D721Med (cell line): Measurements from ENCODE around the gene RPL35.

ENCODE experiments used
- DNase-seq: peaks from one replicate; pipeline ENCODE4 v3.0.0; 2011; ENCODE audit warnings: low spot score; ENCODE audit not compliant: insufficient read length
- FAIRE-seq: peaks from 2 replicates; lab custom pipeline; 2011; peaks lifted over from hg19 to GRCh38; lab: Jason Lieb, UNC
- CTCF ChIP-seq: IDR thresholded peaks from 2 replicates; pipeline ENCODE4 v1.5.1; 2012; ENCODE audit warnings: mild to moderate bottlenecking, control low read depth; ENCODE audit not compliant: insufficient read depth; ENCODE audit errors: missing control alignments

RPL35 gene

GRCh38 chr9:124894035-124894740, 32.4 kb upstream of the RPL35 start:
- no peak for DNase-seq
- no peak for FAIRE-seq
- TF ChIP-seq CTCF: no peak

- DNase-seq: no peak
- no peak for FAIRE-seq
- TF ChIP-seq CTCF: no peak
These were observed 28.4 kb upstream of the RPL35 start for GRCh38 chr9:124890179-124890578.

GRCh38 chr9:124889006-124889405, 27.2 kb upstream of the RPL35 start:
- no peak for DNase-seq
- TF ChIP-seq CTCF: no peak
- no peak for FAIRE-seq

- no peak for TF ChIP-seq CTCF
- FAIRE-seq (no peak), DNase-seq (no peak)
These were observed 26.1 kb upstream of the RPL35 start for GRCh38 chr9:124887832-124888231.

GRCh38 chr9:124886866-124887492, 25.2 kb upstream of the RPL35 start:
- TF ChIP-seq CTCF: no peak
- FAIRE-seq (no peak), DNase-seq (no peak)

- no peak for TF ChIP-seq CTCF
These were observed 24.7 kb upstream of the RPL35 start for GRCh38 chr9:124886461-124886860.

GRCh38 chr9:124885551-124885950, 23.8 kb upstream of the RPL35 start:
- FAIRE-seq (no peak), DNase-seq (no peak)
- no peak for TF ChIP-seq CTCF

More at GRCh38 chr9:124886461-124886860, 24.7 kb upstream of the RPL35 start:
- DNase-seq (no peak), FAIRE-seq (no peak)
